SK-N-SH (cell line): Measurements from ENCODE around the gene EVC2.

ENCODE experiments used
- CHD2 ChIP-seq: fragments of 150-350 bp; IDR thresholded peaks from 2 replicates; pipeline ENCODE4 v1.6.1; 2018; ENCODE audit warnings: low read length; ENCODE audit not compliant: partially characterized antibody
- CTCF ChIP-seq: fragments of 200-600 bp; sonication (generic); IDR thresholded peaks from 2 replicates; pipeline ENCODE4 v1.6.1; 2017; ENCODE audit warnings: antibody characterized with exemption, mild to moderate bottlenecking, moderate library complexity
- EP300 ChIP-seq, 2 experiments: IDR thresholded peaks; 2 replicates each; pipeline versions ENCODE4 v1.4.0 to v1.6.1; 2012; ENCODE audit warnings: borderline replicate concordance in 1 of 2, low read depth in 1 of 2, low read length in 1 of 2
- JUND ChIP-seq: IDR thresholded peaks from 2 replicates; pipeline ENCODE4 v1.4.0; 2012
- MAX ChIP-seq: IDR thresholded peaks from 2 replicates; pipeline ENCODE4 v1.4.0; 2012; ENCODE audit warnings: low read depth
- POLR2AphosphoS5 ChIP-seq: IDR thresholded peaks from 2 replicates; pipeline ENCODE4 v1.6.1; 2012; ENCODE audit warnings: low read depth, low read length
- REST ChIP-seq: IDR thresholded peaks from 2 replicates; pipeline ENCODE4 v1.6.1; 2012; ENCODE audit warnings: mild to moderate bottlenecking, low read depth, low read length, moderate library complexity
- SIN3A ChIP-seq: IDR thresholded peaks from 2 replicates; pipeline ENCODE4 v1.6.1; 2012; ENCODE audit warnings: low read depth, mild to moderate bottlenecking, low read length, moderate library complexity, borderline replicate concordance
- SMC3 ChIP-seq: IDR thresholded peaks from 2 replicates; pipeline ENCODE4 v1.6.1; 2012; ENCODE audit warnings: low read depth, low read length, improper control_type of control experiment
- TCF12 ChIP-seq: IDR thresholded peaks from 2 replicates; pipeline ENCODE4 v1.4.0; 2012
- TEAD4 ChIP-seq: IDR thresholded peaks from 2 replicates; pipeline ENCODE4 v1.4.0; 2012; ENCODE audit warnings: mild to moderate bottlenecking, borderline replicate concordance; ENCODE audit not compliant: insufficient read depth
- USF2 ChIP-seq: fragments of 150-350 bp; IDR thresholded peaks from 2 replicates; pipeline ENCODE4 v1.6.1; 2017; ENCODE audit warnings: antibody characterized with exemption, low read length, low read depth, borderline replicate concordance
- ZBTB33 ChIP-seq: IDR thresholded peaks from 2 replicates; pipeline ENCODE4 v1.4.0; 2012; ENCODE audit warnings: low read depth, borderline replicate concordance

- TF ChIP-seq SMC3 = no peak
- no peak for TF ChIP-seq CTCF
- TF ChIP-seq EP300 (IDR thresholded peaks at IDR 0.05; ENCODE audit: borderline replicate concordance in 1 of 2, low read depth in 1 of 2, low read length in 1 of 2) = no peak
- no peak for TF ChIP-seq MAX
- TF ChIP-seq JUND = no peak
- TF ChIP-seq ZBTB33 = no peak
- TF ChIP-seq CHD2 = no peak
- TF ChIP-seq POLR2AphosphoS5 = no peak
- TF ChIP-seq SIN3A = no peak
- TF ChIP-seq REST = no peak
- no peak for TF ChIP-seq USF2
- TF ChIP-seq TEAD4 = no peak
- TF ChIP-seq TCF12 = no peak
These were observed 149.9 kb downstream of the EVC2 start for GRCh38 chr4:5558502-5558901.
